Left lung (tissue), 10 donors: Measurements from ENCODE around the gene GMNN. TPM values are rescaled to one million over a fixed set of nuclear protein-coding genes. Genes with fewer than 3 reads are reported as not detected.
"Not testable (repeated sequence)": the region's sequence is repeated elsewhere in the genome, so short reads cannot be mapped to it uniquely, and the experiment has no call there.

Experiments used
- ATAC-seq: fragments of 200-7000 bp; cut with Tn5 transposase; one replicate; pipeline ENCODE4 v1.9.1; 2020; ENCODE audit warnings: moderate library complexity
- DNase-seq, 4 donors: peaks; one replicate each; pipeline ENCODE4 v3.0.0-alpha.2; 2013 to 2020
- H3K27ac ChIP-seq, 2 donors: fragments of 200-600 bp; sonication (generic) in 1 of 2; one replicate each; pipeline versions ENCODE4 v1.5.0 to v1.8.0; 2020 to 2021
- H3K27me3 ChIP-seq, 2 donors: fragments of 200-600 bp; sonication (generic) in 1 of 2; one replicate each; pipeline versions ENCODE4 v1.5.0 to v1.8.0; 2020 to 2021
- H3K36me3 ChIP-seq, 2 donors: fragments of 200-600 bp; sonication (generic) in 1 of 2; one replicate each; pipeline versions ENCODE4 v1.5.0 to v1.8.0; 2020 to 2021
- H3K4me1 ChIP-seq, 2 donors: fragments of 200-600 bp; one replicate each; pipeline ENCODE4 v1.8.0; 2021
- H3K4me3 ChIP-seq, 2 donors: fragments of 200-600 bp; sonication (generic) in 1 of 2; one replicate each; pipeline versions ENCODE4 v1.5.0 to v1.8.0; 2020 to 2021; ENCODE audit warnings: mild to moderate bottlenecking in 1 of 2
- H3K9me3 ChIP-seq, 2 donors: fragments of 200-600 bp; sonication (generic) in 1 of 2; one replicate each; pipeline versions ENCODE4 v1.5.0 to v1.8.0; 2020 to 2021
- CTCF ChIP-seq, 2 donors: fragments of 200-600 bp; sonication (generic) in 1 of 2; IDR thresholded peaks; one replicate each; pipeline versions ENCODE4 v1.5.0 to v1.8.0; 2021; ENCODE audit warnings: antibody characterized with exemption in 2 of 2
- intact Hi-C, 2 donors: fragments of 100-400 bp; cut with DNase I; formaldehyde crosslinking; loops; one replicate each; pipeline versions ENCODE4 v1.11.2 to v1.14.2; 2022
- polyA plus RNA-seq, 6 donors: library from polyadenylated mRNA; unstranded; fragments of 120-200 nt; gene quantifications; one replicate each; pipeline ENCODE4 v1.2.1, GENCODE V29; 2013; ENCODE audit not compliant: insufficient read length in 6 of 6
- total RNA-seq, 2 donors: library from RNA; stranded (reverse); fragmentation: NEBNext Ultra II Directional; extraction: Animal tissue kit (Norgen Biotek cat#: 25700); gene quantifications; one replicate each; pipeline ENCODE4 v1.2.1, GENCODE V29; 2021
- donor health status: DM: no; HTN: yes; CAD: no.
- donor health status: DM: no; HTN: no; CAD: no.

Gene GMNN
- total and polyA plus RNA-seq, 8 donors, result 19.6 to 44.3 (median 36.6) TPM

- intact Hi-C loops, result loop anchor here in 1 of 2 donors (10.0 kb wide), 1 partner anchor 177 kb away; no protein-coding TSS in a partner anchor
- no peaks in the 10 kb centered on the region for H3K36me3 ChIP-seq
- no peak for ATAC-seq
- DNase-seq, result no peak
- no peak for TF ChIP-seq CTCF (IDR thresholded peaks at IDR 0.05)
- no peak overlapping the region for H3K27ac ChIP-seq
- no peaks in the 10 kb centered on the region for H3K9me3 ChIP-seq
- H3K27me3 ChIP-seq, result no peaks in the 10 kb centered on the region
- H3K4me3 ChIP-seq, result no peak overlapping the region
- no peaks in the 10 kb centered on the region for H3K4me1 ChIP-seq
Measured at GRCh38 chr6:24761193-24761835, 13.4 kb upstream of the GMNN start.

- Histone ChIP-seq H3K4me3 (no peak overlapping the region), H3K9me3 (no peaks in the 10 kb centered on the region), H3K36me3 (no peaks in the 10 kb centered on the region), H3K27ac (no peak overlapping the region), H3K4me1 (no peaks in the 10 kb centered on the region), H3K27me3 (no peaks in the 10 kb centered on the region)
- intact Hi-C loops, result loop anchor here in 1 of 2 donors (10.0 kb wide), 1 partner anchor 177 kb away; no protein-coding TSS in a partner anchor
- TF ChIP-seq CTCF (IDR thresholded peaks at IDR 0.05), result no peak
- DNase-seq, result no peak
- ATAC-seq, result no peak
Measured at GRCh38 chr6:24761851-24762250, 12.9 kb upstream of the GMNN start.

DNA sequence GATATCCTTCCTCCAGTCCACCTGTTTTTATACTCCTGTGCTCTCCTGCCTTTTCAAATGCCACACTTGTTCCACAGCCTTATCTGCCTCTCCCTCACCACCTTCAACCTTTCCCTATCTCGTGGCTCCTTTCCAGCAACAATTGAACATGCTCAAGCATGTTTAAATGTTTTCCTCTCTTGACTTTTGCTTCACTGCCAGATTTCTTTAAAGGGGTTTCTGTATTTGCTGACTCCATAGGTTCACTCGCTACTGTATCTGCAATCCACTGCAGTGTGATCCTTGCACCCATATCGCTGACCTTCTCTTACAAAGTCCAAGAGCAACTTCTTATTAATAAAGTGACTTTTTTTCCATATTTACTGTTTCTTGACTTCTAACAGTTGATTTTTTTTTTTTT, 11.2 kb upstream of the GMNN start:
- ATAC-seq (peak; percentile 84), DNase-seq (peak in 2 of 4 donors; percentile 23 to 62)
- TF ChIP-seq CTCF (IDR thresholded peaks at IDR 0.05), result no peak
- no peaks in the 10 kb centered on the region for H3K36me3 ChIP-seq
- intact Hi-C loops, result loop anchor here in 1 of 2 donors (10.0 kb wide), 1 partner anchor 179 kb away; no protein-coding TSS in a partner anchor
- no peak overlapping the region for H3K27ac ChIP-seq
- no peak overlapping the region for H3K4me3 ChIP-seq
- no peaks in the 10 kb centered on the region for H3K27me3 ChIP-seq
- no peaks in the 10 kb centered on the region for H3K9me3 ChIP-seq
- no peaks in the 10 kb centered on the region for H3K4me1 ChIP-seq

DNA sequence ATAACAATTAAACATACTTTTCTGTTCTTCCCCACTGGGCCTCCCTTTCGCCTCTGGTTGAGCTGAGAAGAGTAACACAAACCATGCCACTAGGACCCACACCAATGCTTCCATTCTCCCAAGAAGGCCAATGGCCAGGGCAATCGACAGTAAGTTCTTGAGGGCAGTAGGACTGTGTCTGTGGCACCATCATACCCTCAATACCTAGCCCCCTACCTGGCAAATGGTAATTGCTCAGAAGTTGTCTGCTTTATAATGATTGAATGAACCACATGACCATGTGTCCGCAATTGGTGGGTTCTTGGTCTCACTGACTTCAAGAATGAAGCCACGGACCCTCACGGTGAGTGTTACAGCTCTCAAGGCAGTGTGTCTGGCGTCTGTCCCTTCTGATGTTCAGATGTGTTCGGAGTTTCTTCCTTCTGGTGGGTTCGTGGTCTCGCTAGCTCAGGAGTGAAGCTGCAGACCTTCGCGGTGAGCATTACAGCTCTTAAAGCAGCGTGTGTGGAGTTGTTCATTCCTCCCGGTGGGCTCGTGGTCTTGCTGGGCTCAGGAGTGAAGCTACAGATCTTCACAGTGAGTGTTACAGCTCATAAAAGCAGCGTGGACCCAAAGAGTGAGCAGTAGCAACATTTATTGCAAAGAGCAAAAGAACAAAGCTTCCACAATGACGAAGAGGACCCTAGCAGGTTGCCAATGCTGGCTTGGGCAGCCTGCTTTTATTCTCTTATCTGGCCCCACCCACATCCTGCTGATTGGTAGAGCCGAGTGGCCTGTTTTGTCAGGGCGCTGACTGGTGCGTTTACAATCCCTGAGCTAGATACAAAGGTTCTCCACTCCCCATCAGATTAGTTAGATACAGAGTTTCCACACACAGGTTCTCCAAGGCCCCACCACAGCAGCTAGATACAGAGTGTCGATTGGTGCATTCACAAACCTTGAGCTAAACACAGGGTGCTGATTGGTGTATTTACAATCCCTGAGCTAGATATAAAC, 9.6 kb upstream of the GMNN start:
- not testable (repeated sequence) for DNase-seq, ATAC-seq, H3K4me1 ChIP-seq, H3K9me3 ChIP-seq, H3K27ac ChIP-seq, H3K36me3 ChIP-seq, H3K4me3 ChIP-seq, H3K27me3 ChIP-seq
- intact Hi-C loops, result loop anchor here in 1 of 2 donors (10.0 kb wide), 1 partner anchor 180 kb away; no protein-coding TSS in a partner anchor

DNA sequence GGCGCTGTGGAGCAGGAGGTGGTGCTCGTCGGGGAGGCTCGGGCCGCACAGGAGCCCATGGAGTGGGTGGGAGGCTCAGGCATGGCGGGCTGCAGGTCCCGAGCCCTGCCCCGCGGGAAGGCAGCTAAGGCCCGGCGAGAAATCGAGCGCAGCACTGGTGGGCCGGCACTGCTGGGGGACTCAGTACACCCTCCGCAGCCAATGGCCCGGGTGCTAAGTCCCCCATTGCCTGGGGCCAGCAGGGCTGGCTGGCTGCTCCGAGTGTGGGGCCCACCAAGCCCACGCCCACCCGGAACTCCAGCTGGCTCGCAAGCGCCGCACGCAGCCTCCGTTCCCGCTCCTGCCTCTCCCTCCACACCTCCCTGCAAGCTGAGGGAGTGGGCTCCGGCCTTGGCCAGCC, 8.8 kb upstream of the GMNN start:
- DNase-seq, H3K27ac ChIP-seq, H3K4me3 ChIP-seq, H3K9me3 ChIP-seq, H3K27me3 ChIP-seq, H3K4me1 ChIP-seq, ATAC-seq, H3K36me3 ChIP-seq: not testable (repeated sequence)
- intact Hi-C loops, result loop anchor here in 1 of 2 donors (10.0 kb wide), 1 partner anchor 181 kb away; no protein-coding TSS in a partner anchor
